Endothelial cell of umbilical vein (primary cell): ENCODE measurements around the gene TRPM1. TPM values are rescaled to one million over a fixed set of nuclear protein-coding genes. Genes with fewer than 3 reads are reported as not detected.

Experiments
- BruUV-seq: library from RNA; stranded (reverse); fragments of 400-500 nt; replicated peaks from 2 replicates; lab custom pipeline; 2021; lab: Mats Ljungman, UMichigan
- CTCF ChIA-PET: fragments of 300-600, 350-600 bp; sonication (Branson Sonifier 250); formaldehyde crosslinking; loops from one replicate; lab custom pipeline; 2021; ENCODE audit warnings: antibody characterized with exemption, inconsistent platforms; lab: Charles Lee
- POLR2A ChIA-PET: fragments of 300-600, 350-600 bp; sonication (Branson Sonifier 250); formaldehyde crosslinking; loops from one replicate; lab custom pipeline; 2021; ENCODE audit warnings: antibody characterized with exemption, inconsistent platforms; lab: Charles Lee
- DNase-seq: peaks from one replicate; pipeline ENCODE4 v3.0.0-alpha.2; 2011; ENCODE audit warnings: low read depth, low spot score
- FAIRE-seq: peaks from 2 replicates; lab custom pipeline; 2011; peaks lifted over from hg19 to GRCh38; lab: Jason Lieb, UNC
- H2AFZ ChIP-seq: 2 replicates; pipeline ENCODE4 v1.6.0; 2012; ENCODE audit warnings: low read depth, low read length, control low read depth, inconsistent platforms
- H3K27ac ChIP-seq: 2 replicates; pipeline ENCODE4 v1.5.1; 2011; ENCODE audit warnings: low read depth, mild to moderate bottlenecking, control low read depth, low read length, moderate library complexity; ENCODE audit not compliant: insufficient read depth
- H3K27me3 ChIP-seq, 2 experiments: 2 replicates each; pipeline versions ENCODE4 v1.6.0 to v1.6.1; 2011; ENCODE audit warnings: low read length in 2 of 2, mixed read lengths in 1 of 2; ENCODE audit not compliant: control insufficient read depth in 2 of 2, insufficient read depth in 2 of 2
- H3K36me3 ChIP-seq, 2 experiments: 2 replicates in 1 of 2; 3 replicates in 1 of 2; pipeline ENCODE4 v1.5.1; 2011; ENCODE audit warnings: low read length in 2 of 2, mild to moderate bottlenecking in 1 of 2, moderate library complexity in 1 of 2; ENCODE audit not compliant: control insufficient read depth in 2 of 2, insufficient read depth in 2 of 2; ENCODE audit errors: extremely low read depth in 1 of 2
- H3K4me1 ChIP-seq: 3 replicates; pipeline ENCODE4 v1.5.1; 2011; ENCODE audit warnings: mild to moderate bottlenecking, low read length; ENCODE audit not compliant: control insufficient read depth, insufficient read depth; ENCODE audit errors: extremely low read depth
- H3K4me2 ChIP-seq: 2 replicates; pipeline ENCODE4 v1.6.1; 2011; ENCODE audit warnings: low read length, control low read depth, mixed read lengths; ENCODE audit not compliant: insufficient read depth
- H3K4me3 ChIP-seq, 3 experiments: fragments of 200-600 bp in 1 of 3; sonication (generic), shearing (Covaris generic) in 1 of 3; replicated peaks in 1 of 3; 2 replicates each; pipeline ENCODE4 v1.5.1; 2011 to 2016; ENCODE audit warnings: control low read depth in 3 of 3, low read length in 3 of 3, mild to moderate bottlenecking in 2 of 3, inconsistent platforms in 1 of 3, low read depth in 1 of 3, moderate library complexity in 1 of 3; ENCODE audit not compliant: insufficient read depth in 1 of 3
- H3K79me2 ChIP-seq: 2 replicates; pipeline ENCODE4 v1.6.0; 2012; ENCODE audit warnings: low read length, inconsistent platforms; ENCODE audit not compliant: control insufficient read depth, insufficient read depth
- H3K9ac ChIP-seq: replicated peaks from 2 replicates; pipeline ENCODE3; 2011; ENCODE audit warnings: low read length, control low read depth; ENCODE audit not compliant: insufficient read depth; ENCODE audit errors: extremely low read depth
- H3K9me1 ChIP-seq: replicated peaks from 3 replicates; pipeline ENCODE4 v1.6.0; 2011; ENCODE audit warnings: mild to moderate bottlenecking, low read length; ENCODE audit not compliant: control insufficient read depth, insufficient read depth; ENCODE audit errors: extremely low read depth
- H3K9me3 ChIP-seq: replicated peaks from 2 replicates; pipeline ENCODE4 v1.5.1; 2012; ENCODE audit warnings: low read length, inconsistent platforms; ENCODE audit not compliant: control insufficient read depth, insufficient read depth
- H4K20me1 ChIP-seq: replicated peaks from 2 replicates; pipeline ENCODE3; 2011; ENCODE audit warnings: mild to moderate bottlenecking, low read length; ENCODE audit not compliant: control insufficient read depth, insufficient read depth; ENCODE audit errors: extremely low read depth
- CTCF ChIP-seq, 2 donors: IDR thresholded peaks; 1 replicate in 1 of 2; 2 replicates in 1 of 2; pipeline ENCODE4 v1.5.1; 2011; ENCODE audit warnings: low read length in 2 of 2, mild to moderate bottlenecking in 2 of 2, moderate library complexity in 2 of 2, control low read depth in 1 of 2, inconsistent platforms in 1 of 2, low read depth in 1 of 2; ENCODE audit not compliant: insufficient read depth in 1 of 2; ENCODE audit errors: extremely low read depth in 1 of 2
- EZH2 ChIP-seq: IDR thresholded peaks from 2 replicates; pipeline ENCODE4 v1.6.1; 2012; ENCODE audit warnings: borderline replicate concordance, low read depth, mild to moderate bottlenecking, moderate library complexity, low read length, inconsistent platforms; ENCODE audit not compliant: severe bottlenecking
- FOS ChIP-seq: IDR thresholded peaks from 2 replicates; pipeline ENCODE4 v1.6.1; 2011; ENCODE audit warnings: mild to moderate bottlenecking, low read length, moderate library complexity, borderline replicate concordance; ENCODE audit not compliant: insufficient read depth
- GATA2 ChIP-seq: IDR thresholded peaks from 2 replicates; pipeline ENCODE4 v1.7.0; 2011; ENCODE audit warnings: low read depth, mild to moderate bottlenecking, moderate library complexity, mixed read lengths, low read length; ENCODE audit not compliant: insufficient read length, insufficient read depth
- MAX ChIP-seq: IDR thresholded peaks from 2 replicates; pipeline ENCODE4 v1.6.1; 2011; ENCODE audit not compliant: insufficient read depth, insufficient read length
- MYC ChIP-seq: IDR thresholded peaks from one replicate; pipeline ENCODE4 v1.6.1; 2011; ENCODE audit warnings: mild to moderate bottlenecking, low read depth, low read length
- POLR2A ChIP-seq: IDR thresholded peaks from 2 replicates; pipeline ENCODE4 v1.6.1; 2012; ENCODE audit warnings: low read depth, mild to moderate bottlenecking, control low read depth, low read length
- POLR2AphosphoS5 ChIP-seq: IDR thresholded peaks from 2 replicates; pipeline ENCODE4 v1.6.1; 2012; ENCODE audit warnings: low read depth, mild to moderate bottlenecking, control low read depth, low read length, moderate library complexity; ENCODE audit not compliant: insufficient read depth
- dilution Hi-C: fragments of 300-500 bp; cut with MboI; formaldehyde crosslinking; loops from one replicate; pipeline ENCODE4 v1.15.0; 2019; ENCODE audit warnings: low sequenced_read_pairs; ENCODE audit not compliant: extremely low pct_ligation_motif_present
- intact Hi-C: fragments of 100-400 bp; cut with micrococcal nuclease; formaldehyde crosslinking; loops from one replicate; pipeline ENCODE4 v1.10.0; 2022
- polyA plus RNA-seq, 4 experiments: library from polyadenylated mRNA; depleted of rRNA in 3 of 4; stranded (reverse) in 3 of 4; unstranded in 1 of 4; fragments of >200 nt; gene quantifications; 2 replicates each; pipeline versions ENCODE4 v1.2.1 to v1.2.3, GENCODE V29; 2011 to 2012; ENCODE audit warnings: missing spikeins in 1 of 4
- total RNA-seq: library from RNA; stranded (reverse); gene quantifications from 2 replicates; pipeline ENCODE4 v1.2.3, GENCODE V29; 2021

TRPM1 gene
- total and polyA plus RNA-seq, 2 donors (not counting 3 experiments of a cell fraction or from before 2014, with no cell fraction given): 0.19 TPM; not detected in 1

- no peak for DNase-seq
- Histone ChIP-seq H3K27ac (no peak overlapping the region), H3K79me2 (no peaks in the 10 kb centered on the region), H3K27me3 (peaks cover 0 to 6% of the 10 kb centered on the region in 2 experiments), H2AFZ (no peak overlapping the region), H3K9ac (no peak overlapping the region), H4K20me1 (no peaks in the 10 kb centered on the region), H3K9me1 (no peaks in the 10 kb centered on the region), H3K4me2 (no peak overlapping the region), H3K4me1 (no peaks in the 10 kb centered on the region), H3K4me3 (no peak overlapping the region), H3K9me3 (no peaks in the 10 kb centered on the region), H3K36me3 (no peaks in the 10 kb centered on the region)
- FAIRE-seq: peak; percentile 38
- ChIA-PET CTCF (interaction anchor here (0.9 to 1.4 kb wide), 4 partner anchors 16 to 59 kb away, joined by 3 to 5 read pairs (median 3); no protein-coding TSS in a partner anchor), POLR2A (no interaction called here)
- no TSS peak for BruUV-seq
- intact Hi-C loops (loop anchor here (5.0 kb wide), 1 partner anchor 61 kb away; no protein-coding TSS in a partner anchor), dilution Hi-C loops (no loop called here)
- TF ChIP-seq POLR2AphosphoS5 (no peak), MAX (no peak), POLR2A (no peak), GATA2 (no peak), EZH2 (no peak), MYC (no peak), FOS (no peak), CTCF (IDR thresholded peaks at IDR 0.05; ENCODE audit: extremely low read depth in 1 of 2, insufficient read depth in 1 of 2, low read depth in 1 of 2, low read length in 2 of 2) (no peak)
Observed at GRCh38 chr15:31082771-31083369, 18.7 kb downstream of the TRPM1 start.
